ENCODE data around the gene TMEM107. TPM values are rescaled to one million over a fixed set of nuclear protein-coding genes. Genes with fewer than 3 reads are reported as not detected.

Gene TMEM107
- total and polyA plus RNA-seq, 10 of the 15 experiments (the other 5 are each of a cell fraction or from before 2014, with no cell fraction given) = 7.9 to 38.7 (median 22.9) TPM

DNA sequence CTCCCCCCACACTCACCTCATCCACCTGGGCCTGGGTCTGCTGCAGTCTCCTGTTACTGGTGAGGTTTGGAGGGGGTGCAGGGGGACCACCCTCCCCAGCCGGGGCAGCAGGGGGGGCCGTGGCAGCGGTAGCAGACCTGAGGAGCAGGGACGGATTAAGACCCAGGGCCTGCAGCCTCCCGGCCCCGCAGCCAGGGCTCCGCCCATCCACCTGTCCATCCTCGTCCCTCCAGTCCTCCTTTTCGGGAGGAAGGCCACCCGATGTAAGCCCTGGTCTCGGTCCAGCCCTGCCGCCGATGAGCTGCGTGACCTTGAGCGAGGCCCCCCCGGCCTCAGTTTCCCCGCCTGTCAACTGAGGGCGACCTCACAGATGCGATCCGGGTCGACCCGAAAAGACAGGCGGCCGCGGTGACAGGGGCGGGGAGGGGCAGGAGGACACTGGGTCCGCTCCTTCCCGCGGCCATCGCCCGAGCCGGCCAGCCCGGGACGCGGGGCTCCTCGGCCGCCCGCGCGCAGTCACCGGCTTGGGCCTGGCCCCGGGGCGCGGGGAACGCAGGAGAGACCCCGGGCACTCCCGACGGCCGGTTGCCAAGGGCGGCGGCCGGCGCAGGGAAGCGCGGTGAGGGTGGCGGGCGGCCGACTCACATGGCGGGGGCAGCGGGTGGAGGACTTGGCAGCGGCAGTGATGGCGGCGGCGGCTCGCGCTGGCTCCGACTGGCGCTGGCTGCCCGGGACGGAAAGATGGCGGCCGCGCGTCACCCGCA, 13.8 kb downstream of the TMEM107 start, which contains the start of gene VAMP2 (continued):
- TF ChIP-seq ZNF592 (IDR thresholded peaks at IDR 0.05) (no peak), RFX5 (IDR thresholded peaks at IDR 0.05; ENCODE audit: low read depth, low read length) (no peak), ZNF384 (IDR thresholded peaks at IDR 0.05; ENCODE audit: borderline replicate concordance, low read depth, low read length) (no peak), SMARCA5 (IDR thresholded peaks at IDR 0.05) (peak; percentile 82), YBX1 (IDR thresholded peaks at IDR 0.05) (no peak), CEBPB (IDR thresholded peaks at IDR 0.05; ENCODE audit: borderline replicate concordance in 1 of 2, low read depth in 2 of 2, low read length in 2 of 2) (no peak), BACH1 (IDR thresholded peaks at IDR 0.05; ENCODE audit: borderline replicate concordance) (peak; percentile 93), MTA3 (IDR thresholded peaks at IDR 0.05; ENCODE audit: borderline replicate concordance, low read length) (no peak), TCF12 (IDR thresholded peaks at IDR 0.05; ENCODE audit: low read depth, low read length) (no peak), CBX3 (IDR thresholded peaks at IDR 0.05; ENCODE audit: borderline replicate concordance, low read depth) (no peak), SUPT20H (IDR thresholded peaks at IDR 0.05; ENCODE audit: borderline replicate concordance, control insufficient read depth, low read depth, low read length) (no peak), IRF4 (IDR thresholded peaks at IDR 0.05; ENCODE audit: low read depth, low read length) (no peak), TBL1XR1 (IDR thresholded peaks at IDR 0.05; ENCODE audit: low read depth, low read length) (no peak), MEF2B (IDR thresholded peaks at IDR 0.05; ENCODE audit: partially characterized antibody, poor library complexity, severe bottlenecking) (no peak), DPF2 (IDR thresholded peaks at IDR 0.05) (peak; percentile 89), RB1 (IDR thresholded peaks at IDR 0.05; ENCODE audit: borderline replicate concordance) (0 out of 2 replicates have a peak, but pooled peaks have one; percentile 46), FOS (IDR thresholded peaks at IDR 0.05; ENCODE audit: borderline replicate concordance, extremely low read depth, insufficient read length) (no peak), FOXM1 (IDR thresholded peaks at IDR 0.05; ENCODE audit: low read depth, low read length) (no peak)
- TF ChIP-seq, protein P1, sequence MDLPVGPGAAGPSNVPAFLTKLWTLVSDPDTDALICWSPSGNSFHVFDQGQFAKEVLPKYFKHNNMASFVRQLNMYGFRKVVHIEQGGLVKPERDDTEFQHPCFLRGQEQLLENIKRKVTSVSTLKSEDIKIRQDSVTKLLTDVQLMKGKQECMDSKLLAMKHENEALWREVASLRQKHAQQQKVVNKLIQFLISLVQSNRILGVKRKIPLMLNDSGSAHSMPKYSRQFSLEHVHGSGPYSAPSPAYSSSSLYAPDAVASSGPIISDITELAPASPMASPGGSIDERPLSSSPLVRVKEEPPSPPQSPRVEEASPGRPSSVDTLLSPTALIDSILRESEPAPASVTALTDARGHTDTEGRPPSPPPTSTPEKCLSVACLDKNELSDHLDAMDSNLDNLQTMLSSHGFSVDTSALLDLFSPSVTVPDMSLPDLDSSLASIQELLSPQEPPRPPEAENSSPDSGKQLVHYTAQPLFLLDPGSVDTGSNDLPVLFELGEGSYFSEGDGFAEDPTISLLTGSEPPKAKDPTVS (IDR thresholded peaks at IDR 0.05; ENCODE audit: low read depth, low read length) = no peak
- TF ChIP-seq, protein P2, sequence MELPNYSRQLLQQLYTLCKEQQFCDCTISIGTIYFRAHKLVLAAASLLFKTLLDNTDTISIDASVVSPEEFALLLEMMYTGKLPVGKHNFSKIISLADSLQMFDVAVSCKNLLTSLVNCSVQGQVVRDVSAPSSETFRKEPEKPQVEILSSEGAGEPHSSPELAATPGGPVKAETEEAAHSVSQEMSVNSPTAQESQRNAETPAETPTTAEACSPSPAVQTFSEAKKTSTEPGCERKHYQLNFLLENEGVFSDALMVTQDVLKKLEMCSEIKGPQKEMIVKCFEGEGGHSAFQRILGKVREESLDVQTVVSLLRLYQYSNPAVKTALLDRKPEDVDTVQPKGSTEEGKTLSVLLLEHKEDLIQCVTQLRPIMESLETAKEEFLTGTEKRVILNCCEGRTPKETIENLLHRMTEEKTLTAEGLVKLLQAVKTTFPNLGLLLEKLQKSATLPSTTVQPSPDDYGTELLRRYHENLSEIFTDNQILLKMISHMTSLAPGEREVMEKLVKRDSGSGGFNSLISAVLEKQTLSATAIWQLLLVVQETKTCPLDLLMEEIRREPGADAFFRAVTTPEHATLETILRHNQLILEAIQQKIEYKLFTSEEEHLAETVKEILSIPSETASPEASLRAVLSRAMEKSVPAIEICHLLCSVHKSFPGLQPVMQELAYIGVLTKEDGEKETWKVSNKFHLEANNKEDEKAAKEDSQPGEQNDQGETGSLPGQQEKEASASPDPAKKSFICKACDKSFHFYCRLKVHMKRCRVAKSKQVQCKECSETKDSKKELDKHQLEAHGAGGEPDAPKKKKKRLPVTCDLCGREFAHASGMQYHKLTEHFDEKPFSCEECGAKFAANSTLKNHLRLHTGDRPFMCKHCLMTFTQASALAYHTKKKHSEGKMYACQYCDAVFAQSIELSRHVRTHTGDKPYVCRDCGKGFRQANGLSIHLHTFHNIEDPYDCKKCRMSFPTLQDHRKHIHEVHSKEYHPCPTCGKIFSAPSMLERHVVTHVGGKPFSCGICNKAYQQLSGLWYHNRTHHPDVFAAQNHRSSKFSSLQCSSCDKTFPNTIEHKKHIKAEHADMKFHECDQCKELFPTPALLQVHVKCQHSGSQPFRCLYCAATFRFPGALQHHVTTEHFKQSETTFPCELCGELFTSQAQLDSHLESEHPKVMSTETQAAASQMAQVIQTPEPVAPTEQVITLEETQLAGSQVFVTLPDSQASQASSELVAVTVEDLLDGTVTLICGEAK (IDR thresholded peaks at IDR 0.05; ENCODE audit: borderline replicate concordance) = no peak
